NCI-H128 (cell line): ENCODE results near the gene ACAA2.

Experiments
- DNase-seq: peaks from one replicate; lab custom pipeline; 2025; ENCODE audit not compliant: unreplicated experiment; lab: John Stamatoyannopoulos, UW

Gene ACAA2

GRCh38 chr18:49768051-49768391 is 45.3 kb downstream of the ACAA2 start:
- DNase-seq, result no peak

GRCh38 chr18:49767111-49768050 is 46.0 kb downstream of the ACAA2 start:
- DNase-seq, result no peak

- DNase-seq, result no peak
Observed at GRCh38 chr18:49766646-49767045, 46.7 kb downstream of the ACAA2 start.

- DNase-seq, result no peak
Observed at GRCh38 chr18:49764032-49764431, 49.3 kb downstream of the ACAA2 start.

GRCh38 chr18:49763590-49763989 is 49.7 kb downstream of the ACAA2 start:
- no peak for DNase-seq

GRCh38 chr18:49762191-49763077 is 50.9 kb downstream of the ACAA2 start:
- no peak for DNase-seq

- DNase-seq, result no peak
Observed at GRCh38 chr18:49761771-49762170, 51.6 kb downstream of the ACAA2 start.

GRCh38 chr18:49758263-49758610 is 55.1 kb downstream of the ACAA2 start:
- DNase-seq, result no peak

GRCh38 chr18:49757513-49758262 is 55.6 kb downstream of the ACAA2 start:
- no peak for DNase-seq

- no peak for DNase-seq
Observed at GRCh38 chr18:49756671-49757362, 56.5 kb downstream of the ACAA2 start.

- DNase-seq, result no peak
Observed at GRCh38 chr18:49756135-49756534, 57.2 kb downstream of the ACAA2 start.

GRCh38 chr18:49755489-49755888 is 57.8 kb downstream of the ACAA2 start:
- DNase-seq, result no peak

- no peak for DNase-seq
Observed at GRCh38 chr18:49754866-49755265, 58.5 kb downstream of the ACAA2 start.

- DNase-seq, result no peak
Observed at GRCh38 chr18:49753643-49754042, 59.7 kb downstream of the ACAA2 start.

- no peak for DNase-seq
Observed at GRCh38 chr18:49752095-49752457, 61.3 kb downstream of the ACAA2 start.

GRCh38 chr18:49751427-49752094 is 61.8 kb downstream of the ACAA2 start:
- DNase-seq, result no peak

- DNase-seq, result no peak
Observed at GRCh38 chr18:49749563-49749962, 63.8 kb downstream of the ACAA2 start.

GRCh38 chr18:49747876-49748275 is 65.5 kb downstream of the ACAA2 start:
- DNase-seq, result no peak

GRCh38 chr18:49745045-49746014 is 68.0 kb downstream of the ACAA2 start:
- DNase-seq, result no peak
